Esophagus squamous epithelium (tissue), 4 donors: Measurements from ENCODE around the gene UNC93B1.

Experiments
- CTCF ChIP-seq, 6 experiments: fragments of 450-650 bp in 4 of 6; fragments of 200-600 bp in 2 of 6; sonication (generic) in 2 of 6; IDR thresholded peaks; one replicate each; pipeline ENCODE4 v1.5.1; 2016 to 2019; ENCODE audit warnings: antibody characterized with exemption in 6 of 6, mild to moderate bottlenecking in 4 of 6, moderate library complexity in 4 of 6
- POLR2A ChIP-seq, 4 donors: fragments of 450-650 bp; IDR thresholded peaks; one replicate each; pipeline ENCODE4 v1.6.1; 2017; ENCODE audit warnings: antibody characterized with exemption in 4 of 4, mild to moderate bottlenecking in 4 of 4, moderate library complexity in 3 of 4

DNA sequence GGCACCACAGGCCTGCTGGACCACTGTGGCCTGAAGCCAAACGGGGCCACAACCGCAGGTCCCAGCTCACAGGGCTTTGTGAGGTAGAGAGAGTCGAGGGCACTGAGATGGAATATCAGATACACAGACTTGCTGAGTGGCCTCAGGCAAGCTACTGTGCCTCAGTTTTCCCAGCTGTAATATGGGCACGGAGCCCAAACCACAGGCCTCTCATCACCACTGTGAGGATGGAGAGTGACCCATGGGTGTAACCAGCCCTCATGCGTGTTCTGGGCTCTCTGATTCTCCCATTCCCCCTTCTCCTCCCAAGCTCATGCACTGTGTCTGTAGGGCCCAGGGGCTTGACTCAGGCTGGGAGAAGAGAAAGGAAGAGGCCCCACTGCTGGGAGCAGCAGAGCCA lies 4.2 kb downstream of the UNC93B1 start:
- no peak for TF ChIP-seq CTCF (IDR thresholded peaks at IDR 0.05)
- no peak for TF ChIP-seq POLR2A (IDR thresholded peaks at IDR 0.05)
